Effector memory CD4-positive, alpha-beta T cell (primary cell): ENCODE data around the gene SORCS1.

Experiments used
- DNase-seq, 3 donors: peaks; one replicate each; pipeline ENCODE4 v3.0.0-alpha.2; 2020
- H3K27ac ChIP-seq: 2 replicates; pipeline ENCODE4 v1.7.0; 2013; ENCODE audit warnings: mild to moderate bottlenecking, low read length, moderate library complexity; ENCODE audit not compliant: insufficient read depth, poor library complexity, severe bottlenecking
- H3K27me3 ChIP-seq: replicated peaks from 2 replicates; pipeline ENCODE4 v1.7.0; 2013; ENCODE audit warnings: mild to moderate bottlenecking, low read length; ENCODE audit not compliant: insufficient read depth, control insufficient read depth, poor library complexity, severe bottlenecking
- H3K36me3 ChIP-seq: 2 replicates; pipeline ENCODE4 v1.7.0; 2013; ENCODE audit warnings: mild to moderate bottlenecking, low read length, moderate library complexity; ENCODE audit not compliant: control insufficient read depth, insufficient read depth
- H3K4me1 ChIP-seq: 2 replicates; pipeline ENCODE4 v1.7.0; 2013; ENCODE audit warnings: low read length, mild to moderate bottlenecking; ENCODE audit not compliant: control insufficient read depth, insufficient read depth, poor library complexity, severe bottlenecking
- H3K4me3 ChIP-seq: 2 replicates; pipeline ENCODE4 v1.7.0; 2013; ENCODE audit warnings: low read length, low read depth, mild to moderate bottlenecking; ENCODE audit not compliant: insufficient read depth, poor library complexity, severe bottlenecking
- H3K9me3 ChIP-seq: 2 replicates; pipeline ENCODE4 v1.7.0; 2013; ENCODE audit warnings: mild to moderate bottlenecking, low read length, moderate library complexity; ENCODE audit not compliant: control insufficient read depth
- total RNA-seq, 3 donors: gene quantifications; one replicate each; lab custom pipeline; 2026; lab: John Stamatoyannopoulos, UW

The SORCS1 gene
- 0 reads per million in 3 donors for total RNA-seq

DNA sequence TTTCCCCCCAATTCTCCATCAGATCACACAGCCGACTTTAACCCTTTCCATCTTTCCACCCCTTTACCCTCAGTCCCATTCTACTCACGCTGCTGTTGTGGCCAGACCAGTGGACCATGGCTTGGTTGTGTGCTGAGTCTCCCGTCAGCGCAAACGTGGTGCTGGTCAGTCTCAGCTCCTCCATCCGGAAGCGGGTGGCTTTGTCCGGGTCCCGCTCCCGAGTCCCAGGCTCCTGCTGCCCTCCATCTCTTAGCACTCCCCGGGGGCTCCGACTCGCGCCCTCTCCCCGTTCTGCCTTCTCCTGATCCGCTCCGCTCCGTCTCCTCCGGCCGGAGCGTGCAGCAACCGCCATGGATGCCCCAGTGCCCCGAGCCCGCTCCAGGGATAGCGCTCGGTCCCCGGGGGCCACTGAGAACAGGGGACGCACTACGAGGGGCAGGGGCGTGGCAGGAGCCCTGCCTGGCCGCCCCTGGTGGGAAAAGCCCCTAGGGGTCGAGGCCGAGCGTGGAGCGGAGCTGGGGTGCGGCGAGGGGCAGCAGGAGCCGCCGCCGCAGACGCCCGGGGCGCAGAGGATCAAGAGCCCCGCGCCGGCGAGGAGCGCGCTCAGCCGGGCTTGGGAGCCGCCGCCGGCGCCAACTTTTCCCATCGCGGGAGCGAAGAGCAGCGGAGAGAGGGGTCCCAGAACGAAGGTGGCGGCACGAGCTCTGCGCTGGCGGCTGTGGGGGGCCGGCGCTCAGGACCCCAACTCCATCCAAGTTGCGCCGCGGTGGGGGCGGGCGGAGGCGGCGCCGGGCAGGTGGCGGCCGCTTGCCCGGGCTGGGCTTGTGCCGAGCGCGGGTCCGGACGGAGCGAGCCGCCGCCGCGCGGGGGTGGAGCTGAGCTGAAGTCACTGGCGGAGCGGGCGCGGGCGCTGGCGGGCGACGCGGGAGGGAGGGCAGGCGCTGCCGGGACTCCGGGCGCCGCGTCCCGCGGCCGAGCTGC is at the start of gene SORCS1:
Gene SORCS1 (minus strand): TSS at position 826 of the 981 bp plus-strand sequence.
- no peak for DNase-seq
- Histone ChIP-seq H3K36me3 (no peaks in the 10 kb centered on the region), H3K4me3 (no peak within 1 kb of the TSS), H3K4me1 (no peaks in the 10 kb centered on the region), H3K27me3 (no peaks in the 10 kb centered on the region), H3K9me3 (no peaks in the 10 kb centered on the region), H3K27ac (no peak within 1 kb of the TSS)

DNA sequence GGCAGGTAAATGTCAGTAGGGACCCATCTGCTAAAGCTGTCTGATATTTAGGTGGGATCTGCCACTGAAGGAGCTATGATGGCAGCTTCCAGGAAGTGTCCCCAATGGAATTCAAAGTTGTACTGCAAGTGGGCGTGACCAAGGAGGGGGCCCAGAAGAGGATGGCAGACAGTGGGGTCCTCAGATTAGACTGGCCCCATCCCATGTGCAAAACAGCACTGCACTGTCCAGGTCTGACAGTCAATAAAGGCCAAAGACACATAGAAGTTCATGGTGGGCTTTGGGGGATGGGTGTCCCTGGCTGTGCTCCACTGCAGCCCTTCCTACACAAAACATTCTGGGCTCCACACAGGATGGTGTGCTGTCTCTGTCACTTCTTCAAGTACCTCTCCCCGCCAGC is 49.8 kb upstream of the SORCS1 start:
- Histone ChIP-seq H3K4me3 (no peak overlapping the region), H3K4me1 (no peaks in the 10 kb centered on the region), H3K27ac (no peak overlapping the region), H3K36me3 (no peaks in the 10 kb centered on the region), H3K27me3 (no peaks in the 10 kb centered on the region), H3K9me3 (no peaks in the 10 kb centered on the region)
- DNase-seq = no peak

DNA sequence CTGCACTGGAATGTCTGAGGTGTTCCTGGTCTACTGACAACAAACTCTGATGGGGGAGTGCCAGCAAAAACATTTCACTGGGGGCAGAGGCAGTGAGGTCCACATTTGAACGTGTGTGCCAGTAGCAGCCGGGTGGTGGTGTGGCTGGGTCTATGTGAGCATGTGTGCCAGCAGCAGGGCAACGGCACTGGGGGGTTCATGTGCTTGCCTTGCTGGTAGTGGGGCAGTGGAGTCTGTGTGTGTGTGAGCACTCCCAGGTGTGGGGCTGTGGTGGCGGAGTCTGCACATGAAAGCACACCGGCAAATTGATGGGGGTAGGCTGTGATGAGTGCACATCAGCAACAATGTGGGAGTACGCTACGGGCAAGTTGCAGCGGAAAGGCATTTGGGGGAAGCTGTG is 49.4 kb upstream of the SORCS1 start:
- Histone ChIP-seq H3K4me3 (no peak overlapping the region), H3K36me3 (no peaks in the 10 kb centered on the region), H3K4me1 (no peaks in the 10 kb centered on the region), H3K27me3 (no peaks in the 10 kb centered on the region), H3K27ac (no peak overlapping the region), H3K9me3 (no peaks in the 10 kb centered on the region)
- DNase-seq = no peak

DNA sequence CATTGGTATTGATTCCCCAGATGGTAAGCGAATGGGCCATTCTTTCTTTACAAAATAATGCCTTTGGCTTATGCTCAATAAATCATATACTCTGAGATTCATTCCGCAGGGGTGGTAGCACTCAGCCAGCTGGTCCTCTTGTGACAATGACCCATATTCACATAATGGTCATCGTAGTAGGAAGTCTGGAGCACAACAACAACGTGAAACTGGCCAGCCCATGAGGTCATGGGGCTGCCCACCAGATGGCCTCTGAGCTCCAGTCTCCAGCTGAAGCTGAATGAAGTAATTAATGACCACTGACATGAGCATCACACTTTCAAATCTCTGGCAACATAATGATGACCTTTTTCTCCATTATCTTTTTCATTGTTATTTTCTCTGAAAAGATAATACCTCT is 42.3 kb upstream of the SORCS1 start:
- no peaks in the 10 kb centered on the region for H3K27me3 ChIP-seq
- H3K4me1 ChIP-seq = no peaks in the 10 kb centered on the region
- no peak overlapping the region for H3K4me3 ChIP-seq
- H3K36me3 ChIP-seq = no peaks in the 10 kb centered on the region
- no peak for DNase-seq
- no peak overlapping the region for H3K27ac ChIP-seq
- no peaks in the 10 kb centered on the region for H3K9me3 ChIP-seq

DNA sequence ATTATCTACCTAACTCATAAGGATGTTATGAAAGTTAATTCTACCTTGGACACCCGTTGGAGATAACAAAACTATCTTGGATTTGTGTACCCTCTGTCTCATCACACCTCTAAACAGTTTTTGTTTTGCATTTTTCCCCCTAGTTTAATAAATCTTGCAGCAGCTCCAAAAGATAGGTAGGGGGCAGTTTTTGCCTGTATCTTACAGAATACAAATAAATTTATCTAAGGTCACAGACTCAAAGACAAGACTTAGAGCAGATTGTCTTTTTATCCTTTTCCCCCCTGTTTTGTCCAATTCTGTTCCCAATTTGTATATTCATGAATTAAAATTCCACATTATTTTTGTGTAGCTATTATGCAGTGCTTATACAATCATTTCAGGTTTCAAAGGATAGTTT is 5.0 kb upstream of the SORCS1 start:
- no peak overlapping the region for H3K27ac ChIP-seq
- H3K9me3 ChIP-seq = no peaks in the 10 kb centered on the region
- H3K36me3 ChIP-seq = no peaks in the 10 kb centered on the region
- no peaks in the 10 kb centered on the region for H3K4me1 ChIP-seq
- H3K27me3 ChIP-seq = no peaks in the 10 kb centered on the region
- no peak overlapping the region for H3K4me3 ChIP-seq
- DNase-seq = no peak

DNA sequence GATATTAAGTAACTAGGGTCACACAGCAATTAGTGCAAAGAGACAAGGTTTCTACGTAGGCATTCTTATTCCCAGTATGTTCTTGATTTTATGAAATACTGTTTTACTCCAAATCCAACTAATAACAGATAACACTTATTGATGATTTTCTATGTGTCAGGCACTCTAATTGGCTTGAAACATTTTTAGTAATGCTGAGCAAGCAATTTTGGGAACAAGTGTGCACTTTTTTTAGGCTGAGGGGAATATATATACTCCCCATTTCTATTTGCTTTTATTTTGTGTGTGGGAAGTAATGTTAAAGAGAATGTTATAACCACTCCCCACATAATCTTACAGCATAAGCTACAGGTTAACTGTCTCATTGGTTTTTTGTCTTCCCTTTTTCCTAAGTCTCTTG is 4.2 kb upstream of the SORCS1 start:
- no peaks in the 10 kb centered on the region for H3K36me3 ChIP-seq
- H3K9me3 ChIP-seq = no peaks in the 10 kb centered on the region
- H3K4me1 ChIP-seq = no peaks in the 10 kb centered on the region
- H3K27me3 ChIP-seq = no peaks in the 10 kb centered on the region
- DNase-seq = no peak
- H3K4me3 ChIP-seq = no peak overlapping the region
- H3K27ac ChIP-seq = no peak overlapping the region

DNA sequence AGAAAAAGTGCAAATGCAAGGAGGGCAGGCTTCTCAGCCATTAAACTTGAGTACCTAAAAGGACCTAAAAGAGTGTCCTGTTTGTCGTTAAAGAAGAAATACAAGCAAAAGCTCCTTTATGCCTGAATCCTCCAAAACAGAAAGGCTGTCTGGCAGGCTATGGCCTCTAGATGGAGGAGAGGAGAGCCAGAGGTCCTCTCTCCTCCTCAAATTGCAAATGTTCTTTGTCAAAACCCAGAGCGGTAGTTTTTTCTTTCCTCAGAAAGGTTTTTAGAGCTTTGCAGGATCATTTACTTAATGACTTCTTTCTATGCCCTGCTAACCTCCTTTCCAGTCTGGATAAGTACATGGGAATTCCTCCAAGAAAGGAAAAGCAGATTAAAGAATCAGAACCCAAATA is 1.9 kb upstream of the SORCS1 start:
- Histone ChIP-seq H3K36me3 (no peaks in the 10 kb centered on the region), H3K27ac (no peak overlapping the region), H3K4me1 (no peaks in the 10 kb centered on the region), H3K27me3 (no peaks in the 10 kb centered on the region), H3K4me3 (no peak overlapping the region), H3K9me3 (no peaks in the 10 kb centered on the region)
- DNase-seq = no peak

DNA sequence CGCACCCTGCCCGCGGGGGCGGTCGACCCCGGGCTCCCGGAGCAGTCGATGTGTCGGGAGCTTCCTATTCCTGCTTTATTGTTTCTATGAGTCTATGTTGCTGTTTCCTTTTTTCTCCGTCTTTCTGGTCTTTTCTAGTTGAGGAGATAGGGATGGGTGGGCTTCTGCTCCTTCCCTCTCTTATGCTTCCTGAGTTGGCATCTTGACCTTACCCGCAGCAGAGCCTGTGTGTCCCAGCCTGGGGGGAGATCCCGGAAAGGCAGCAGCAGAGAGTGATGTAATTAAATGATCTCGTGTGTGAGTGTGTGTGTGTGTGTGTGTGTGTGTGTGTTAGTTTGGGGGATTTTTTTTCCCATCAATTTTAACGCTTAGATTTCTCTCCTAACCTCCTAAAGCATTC is 486 bp upstream of the SORCS1 start:
- Histone ChIP-seq H3K27ac (no peak overlapping the region), H3K36me3 (no peaks in the 10 kb centered on the region), H3K9me3 (no peaks in the 10 kb centered on the region), H3K4me3 (no peak overlapping the region), H3K27me3 (no peaks in the 10 kb centered on the region), H3K4me1 (no peaks in the 10 kb centered on the region)
- DNase-seq = no peak

DNA sequence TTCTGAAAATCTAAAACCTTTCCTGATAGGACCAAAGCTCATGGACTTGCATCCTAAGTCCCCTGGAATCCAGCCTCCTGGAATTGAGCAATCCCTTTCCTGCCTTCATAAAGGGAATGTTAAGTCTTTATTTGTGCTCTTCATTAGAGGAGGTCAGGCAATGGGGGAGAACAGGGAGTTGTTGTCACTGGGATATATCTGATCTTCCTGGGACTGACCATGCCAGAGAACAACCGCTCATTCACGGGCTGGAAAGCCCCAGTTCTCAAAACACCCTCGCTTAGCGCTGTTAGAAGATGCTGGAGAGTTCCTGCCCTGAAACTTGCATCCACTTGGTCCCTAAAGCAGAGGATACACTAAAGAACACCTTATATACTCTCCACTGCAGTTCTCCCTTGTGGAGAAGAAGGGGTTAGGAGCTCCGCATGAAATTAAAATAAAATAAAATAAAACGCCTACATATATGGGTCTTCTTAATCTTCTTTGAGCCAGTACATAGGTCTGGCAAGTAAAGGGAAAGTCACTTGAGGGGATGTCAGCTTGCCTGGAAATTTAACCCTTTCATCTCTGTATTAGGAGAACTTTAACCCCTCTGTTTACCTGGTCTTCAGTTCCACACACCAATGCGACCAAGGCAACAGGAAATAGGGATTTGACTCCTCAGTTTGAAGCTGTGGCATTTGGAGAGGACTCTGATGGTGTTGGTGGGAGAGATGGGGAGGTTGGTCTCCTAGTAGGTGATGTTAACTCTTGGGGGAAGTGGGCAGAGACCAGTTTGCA is 1.2 kb downstream of the SORCS1 start:
- H3K36me3 ChIP-seq = no peaks in the 10 kb centered on the region
- no peaks in the 10 kb centered on the region for H3K9me3 ChIP-seq
- no peaks in the 10 kb centered on the region for H3K27me3 ChIP-seq
- DNase-seq = no peak
- H3K27ac ChIP-seq = no peak overlapping the region
- H3K4me1 ChIP-seq = no peaks in the 10 kb centered on the region
- H3K4me3 ChIP-seq = no peak overlapping the region

DNA sequence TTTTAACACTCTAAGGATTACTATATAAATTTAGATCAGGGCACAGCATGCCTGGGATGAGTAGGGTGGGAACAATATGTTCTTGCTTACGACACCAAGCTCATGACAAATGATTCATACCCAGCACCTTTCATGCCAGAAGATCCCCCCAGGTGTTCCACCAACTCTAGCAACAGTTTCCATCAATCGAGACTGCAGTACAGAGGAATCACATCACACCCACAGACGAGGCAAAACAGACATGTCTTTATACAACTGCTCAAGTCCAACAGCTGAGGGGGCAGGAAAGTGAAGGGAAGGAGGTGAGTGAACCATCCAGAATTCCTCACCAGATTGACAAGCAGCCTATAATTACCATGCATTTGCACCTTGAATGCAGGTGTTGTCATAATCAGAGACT is 3.6 kb downstream of the SORCS1 start:
- Histone ChIP-seq H3K36me3 (no peaks in the 10 kb centered on the region), H3K4me1 (no peaks in the 10 kb centered on the region), H3K4me3 (no peak overlapping the region), H3K9me3 (no peaks in the 10 kb centered on the region), H3K27me3 (no peaks in the 10 kb centered on the region), H3K27ac (no peak overlapping the region)
- no peak for DNase-seq
